Islet precursor cell (in vitro differentiated cells): ENCODE results near the gene IVL.

ENCODE experiments used
- DNase-seq: peaks from one replicate; pipeline ENCODE4 v3.0.0-alpha.2; 2018

Gene IVL

DNA sequence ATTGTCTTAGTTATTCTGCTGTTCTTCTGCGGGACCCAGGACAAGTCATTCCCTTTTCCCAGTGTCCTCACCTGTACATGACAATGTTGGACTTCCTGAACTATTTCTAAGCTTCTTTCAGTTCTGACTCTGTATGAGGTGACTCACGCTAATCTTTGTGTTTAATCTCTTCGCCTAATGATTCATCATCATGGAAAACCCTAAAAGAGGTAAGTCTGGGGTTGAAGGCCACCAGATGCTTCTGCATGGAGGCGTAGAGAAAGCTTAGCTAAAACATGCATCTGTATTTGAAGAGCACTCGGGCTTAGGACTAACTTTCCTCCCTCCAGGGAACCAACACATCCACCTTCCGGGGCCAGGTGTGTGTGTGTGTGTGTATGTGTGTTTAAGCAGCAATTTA, 46.1 kb downstream of the IVL start:
- DNase-seq, result no peak

DNA sequence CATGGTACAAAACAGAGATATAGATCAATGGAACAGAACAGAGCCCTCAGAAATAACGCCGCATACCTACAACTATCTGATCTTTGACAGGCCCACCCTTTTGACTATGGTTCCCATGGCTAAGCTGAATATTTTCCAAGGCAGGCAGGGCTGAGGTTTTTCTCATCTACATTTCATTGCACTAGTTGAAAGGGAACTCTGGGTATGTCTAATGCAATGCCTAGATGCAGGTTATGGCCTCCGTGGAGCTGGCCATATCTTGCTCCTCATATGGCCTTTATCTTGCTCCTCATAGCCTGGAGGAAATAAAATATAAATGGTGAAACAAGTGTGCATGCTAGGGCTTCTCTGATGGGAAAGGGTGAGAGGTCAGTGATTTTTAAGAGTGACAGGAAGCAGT, 49.2 kb downstream of the IVL start:
- DNase-seq, result no peak

DNA sequence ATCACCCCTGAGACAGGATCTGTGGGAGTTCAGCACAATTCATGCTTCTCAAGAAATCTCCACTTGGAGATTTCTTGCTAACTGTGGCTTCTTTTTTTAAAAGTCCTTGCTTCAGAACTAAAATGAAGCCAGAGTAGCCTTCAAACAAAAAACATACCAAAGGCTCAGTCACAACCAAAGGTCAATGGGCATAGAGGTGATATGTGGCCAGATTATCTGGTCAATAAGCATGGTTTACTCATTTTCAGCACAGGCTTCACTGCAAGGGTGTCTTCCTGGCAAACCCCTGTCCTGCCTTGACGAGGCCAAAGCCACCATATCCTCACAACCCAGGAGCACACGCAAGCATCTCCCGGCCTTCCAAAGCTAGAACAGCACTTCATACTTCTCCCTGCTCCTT, 50.9 kb downstream of the IVL start:
- DNase-seq, result no peak

DNA sequence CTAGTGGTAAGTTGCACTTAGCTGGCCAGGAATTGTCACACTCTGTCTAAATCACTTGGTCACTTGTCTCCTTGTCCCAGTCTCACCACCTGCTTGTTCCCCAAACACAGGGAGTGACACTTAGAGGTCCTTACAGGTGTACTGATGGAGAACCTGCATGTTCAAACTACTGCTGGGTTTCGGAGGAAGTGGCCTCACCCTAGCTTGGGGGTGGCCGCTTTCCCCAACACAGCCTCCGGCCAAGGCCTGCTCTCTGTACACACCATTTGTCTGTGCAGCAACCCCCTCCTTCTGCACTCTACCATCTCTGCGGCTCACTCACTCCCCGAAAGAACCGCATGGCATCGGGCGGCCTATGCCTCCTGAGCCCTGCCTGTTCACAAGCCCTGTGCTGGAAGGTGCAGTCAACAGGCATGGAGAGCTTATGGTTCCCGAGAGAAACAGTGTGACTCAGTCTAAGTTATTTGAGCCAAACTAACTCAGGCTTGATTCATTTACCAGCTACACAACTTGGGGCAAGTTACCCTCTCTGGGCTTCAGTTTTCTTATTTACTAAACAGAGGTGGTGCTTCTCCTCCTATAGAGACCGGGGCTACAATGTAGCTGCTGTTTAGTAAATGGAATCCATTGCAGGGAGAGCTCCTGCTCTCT, 51.6 kb downstream of the IVL start:
- DNase-seq, result no peak

DNA sequence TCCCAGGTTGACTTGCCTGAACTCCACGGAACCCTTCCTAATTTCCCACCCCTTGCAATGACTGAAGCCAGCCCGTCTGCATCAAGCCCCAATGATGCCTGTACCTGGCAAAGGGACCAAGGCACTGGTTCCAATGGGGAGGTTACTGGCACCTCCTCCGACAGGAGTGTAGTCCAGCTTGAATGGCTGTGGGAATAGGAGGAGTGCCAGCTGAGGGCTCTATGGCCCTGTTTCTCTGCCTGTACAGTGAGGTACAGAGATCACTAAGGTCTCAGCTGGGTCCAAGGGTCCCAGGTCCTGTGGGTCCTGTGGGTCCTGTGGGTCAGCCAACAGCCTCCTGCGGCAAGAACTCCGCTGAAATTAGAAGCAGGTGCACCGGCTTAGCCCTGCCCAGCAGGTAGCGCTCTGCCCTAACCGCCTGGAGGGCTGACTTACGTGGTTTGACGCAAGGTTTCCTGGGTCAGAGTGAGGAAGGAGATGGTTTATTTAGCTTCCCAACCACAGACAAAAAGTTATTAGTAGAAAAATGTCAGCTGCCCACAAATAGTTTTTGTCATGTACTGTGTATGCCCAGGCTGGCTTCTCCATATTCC, 52.2 kb downstream of the IVL start:
- no peak for DNase-seq
